ENCODE measurements around the gene MSANTD1.

The MSANTD1 gene

DNA sequence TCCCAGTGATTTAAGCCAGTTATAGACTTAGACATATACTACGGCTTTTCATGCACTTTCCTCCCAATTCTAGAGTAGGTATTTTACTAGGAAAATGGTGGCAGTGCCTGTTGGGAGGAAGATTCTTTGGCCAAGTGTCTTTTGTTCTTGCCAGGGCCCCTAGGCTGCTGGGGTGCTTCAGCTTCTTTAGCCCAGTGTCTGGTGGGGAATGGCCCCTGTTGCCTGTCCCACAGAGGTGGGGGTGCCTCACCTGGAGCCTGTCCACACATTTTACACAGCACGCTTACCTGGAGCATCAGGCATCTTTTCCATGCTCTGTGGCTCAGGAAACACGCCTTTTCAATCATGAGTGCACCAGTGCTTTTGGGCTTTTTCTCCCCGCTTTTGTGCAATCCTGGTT is 33.2 kb upstream of the MSANTD1 start:
- DNase-seq: no peak

DNA sequence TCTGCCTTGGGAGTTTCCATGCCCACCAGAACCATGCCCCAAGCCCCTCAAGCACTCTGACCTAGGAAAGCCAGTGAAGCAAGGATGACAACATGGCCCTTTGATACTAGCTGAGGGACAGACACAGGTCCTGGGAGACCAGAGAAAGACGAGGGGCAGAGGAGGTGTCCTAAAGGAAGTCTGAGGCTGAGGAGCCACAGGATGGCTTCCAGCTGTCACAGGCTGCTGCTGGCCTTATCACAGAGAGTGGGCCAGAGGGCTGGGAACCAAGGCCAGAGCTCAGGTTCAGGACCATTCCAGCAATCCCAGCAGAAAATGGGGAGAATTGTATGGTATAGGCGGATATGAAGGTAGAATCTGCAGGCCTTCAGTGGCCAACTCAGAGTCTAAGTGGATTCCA is 31.7 kb upstream of the MSANTD1 start:
- DNase-seq: no peak

DNA sequence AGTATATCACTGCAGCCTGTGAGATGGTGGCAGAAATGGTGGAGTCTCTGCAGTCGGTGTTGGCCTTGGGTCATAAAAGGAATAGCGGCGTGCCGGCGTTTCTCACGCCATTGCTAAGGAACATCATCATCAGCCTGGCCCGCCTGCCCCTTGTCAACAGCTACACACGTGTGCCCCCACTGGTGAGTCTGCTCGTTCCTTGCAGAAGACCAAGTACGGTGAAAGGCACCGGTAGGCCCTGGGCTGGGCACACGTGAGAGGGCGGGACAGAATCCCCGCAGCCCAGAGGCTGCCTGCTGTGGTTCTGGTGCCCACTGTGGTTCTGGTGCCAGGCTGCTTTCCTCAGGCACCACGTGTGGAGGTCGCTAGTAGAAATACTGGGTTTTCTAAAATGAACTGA is 31.2 kb upstream of the MSANTD1 start:
- DNase-seq: no peak

DNA sequence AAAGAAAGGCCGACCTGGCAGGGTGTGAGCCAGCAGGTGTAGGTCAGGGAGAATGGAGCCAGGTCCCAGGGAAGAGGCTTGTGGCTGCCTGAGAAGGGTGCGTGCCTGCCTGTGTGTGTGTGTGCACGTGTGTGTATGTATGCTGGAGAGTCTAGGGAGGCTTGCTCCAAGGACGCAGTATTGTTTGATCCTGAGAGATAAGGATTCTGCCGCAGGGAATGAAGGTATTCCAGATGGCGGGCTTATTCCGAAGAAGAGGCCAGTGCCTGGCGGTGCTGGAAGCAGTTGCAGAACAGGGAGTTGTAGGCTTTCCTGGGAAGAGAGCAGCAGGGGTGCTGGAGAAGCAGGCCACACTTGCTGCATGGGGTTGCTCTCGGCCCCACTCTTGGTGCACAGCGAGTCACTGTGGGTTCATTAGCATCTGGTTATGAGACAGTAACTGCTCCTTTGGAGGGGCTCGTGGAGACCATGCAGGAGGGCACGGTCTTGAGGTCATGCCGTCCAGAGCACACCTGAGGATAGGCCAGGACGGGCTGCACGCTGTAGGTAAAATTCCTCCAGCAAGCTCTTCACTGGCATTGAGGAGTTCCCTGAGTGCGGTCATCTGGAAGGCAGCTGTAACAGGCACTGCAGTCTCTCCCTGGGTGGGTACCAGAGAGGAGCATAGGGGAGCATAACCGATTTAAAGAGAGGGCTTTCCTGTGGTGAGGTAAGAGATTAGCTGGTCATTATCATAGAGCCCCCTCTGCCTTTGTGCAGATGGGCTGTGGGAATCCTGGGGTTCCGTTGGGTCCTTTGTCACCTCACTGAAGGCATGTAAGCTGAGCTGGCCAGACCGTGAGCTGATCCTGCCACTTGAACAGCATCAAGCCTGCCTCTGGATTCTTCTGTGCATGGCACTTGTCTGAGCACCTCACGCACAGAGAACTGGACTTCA is 29.9 kb upstream of the MSANTD1 start:
- DNase-seq: no peak

DNA sequence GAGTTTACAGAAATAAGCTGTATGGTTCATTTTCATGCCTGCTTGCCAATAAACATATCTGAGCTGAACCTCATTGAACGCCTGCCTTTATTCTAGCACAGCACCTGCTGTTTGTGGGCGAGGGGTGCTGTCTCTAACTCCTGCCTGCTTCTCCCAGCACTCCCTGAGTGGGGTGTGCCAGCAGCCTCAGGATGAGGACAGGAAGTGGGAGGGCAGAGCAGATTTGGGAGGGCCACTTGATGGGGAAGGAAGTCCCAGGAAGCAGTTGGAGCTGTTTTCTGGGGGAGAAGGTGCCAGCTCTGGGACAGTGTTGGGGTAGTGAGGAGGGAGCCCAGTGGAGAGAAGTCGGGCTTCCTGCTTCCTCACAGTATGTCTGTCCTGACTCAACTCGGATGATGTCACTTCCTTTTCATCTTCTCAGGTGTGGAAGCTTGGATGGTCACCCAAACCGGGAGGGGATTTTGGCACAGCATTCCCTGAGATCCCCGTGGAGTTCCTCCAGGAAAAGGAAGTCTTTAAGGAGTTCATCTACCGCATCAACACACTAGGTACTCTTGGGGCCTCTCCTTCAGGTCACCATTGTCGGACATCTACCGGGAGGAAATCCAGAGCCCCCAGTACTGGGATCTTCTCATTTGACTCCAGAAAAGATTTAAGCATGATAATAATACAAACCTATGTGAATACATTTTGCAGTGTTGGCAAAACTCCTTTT is 29.0 kb upstream of the MSANTD1 start:
- DNase-seq: no peak

DNA sequence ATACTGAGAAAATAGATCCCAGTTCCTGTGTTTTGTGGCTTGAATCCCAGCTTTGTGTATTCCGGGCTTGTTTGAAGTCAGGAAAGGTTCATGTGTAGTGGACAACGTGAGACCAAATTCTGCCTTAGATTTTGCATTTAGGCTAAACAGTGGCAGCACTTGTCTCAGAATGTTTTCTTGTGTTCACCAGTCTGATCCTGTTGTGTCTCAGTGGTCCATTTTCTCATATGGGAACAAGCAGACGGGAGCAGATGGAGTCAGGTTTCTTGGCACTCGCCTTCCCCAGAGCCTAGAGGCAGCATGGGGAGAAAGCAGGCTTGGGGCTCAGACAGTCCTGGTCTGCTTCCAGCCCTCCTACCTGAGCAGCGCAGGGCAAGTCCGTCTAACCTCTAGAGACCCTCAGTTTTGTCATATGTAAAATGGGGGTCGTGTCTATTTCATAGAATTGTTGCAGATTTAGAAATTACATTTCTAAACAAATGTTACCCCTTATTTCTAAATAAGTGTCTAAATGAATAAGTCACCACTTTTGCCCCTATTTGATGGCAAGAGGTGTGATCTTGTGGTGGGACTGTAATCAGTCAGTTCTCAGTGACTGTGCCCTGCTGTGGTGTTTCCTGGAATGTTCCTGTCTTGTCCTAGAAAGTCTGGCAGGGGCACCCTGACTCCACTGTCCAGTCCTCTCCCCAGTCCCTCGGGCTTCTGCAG is 28.3 kb upstream of the MSANTD1 start:
- DNase-seq: no peak

DNA sequence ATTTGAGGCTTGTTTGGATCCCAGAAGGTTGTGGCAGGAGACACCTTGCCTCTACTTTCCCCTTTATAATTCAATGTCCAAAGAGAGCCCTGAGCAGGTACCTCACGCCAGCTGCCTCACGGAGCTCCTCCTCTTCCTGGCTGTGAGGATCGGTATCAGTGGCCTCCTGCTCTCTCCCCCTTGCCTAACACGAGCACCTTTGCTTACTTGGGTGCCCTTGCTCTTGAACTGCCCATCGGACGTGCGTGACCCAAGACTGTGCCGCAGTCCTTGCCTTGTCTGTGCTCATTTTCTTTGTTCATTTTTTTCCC is 27.8 kb upstream of the MSANTD1 start:
- no peak for DNase-seq

DNA sequence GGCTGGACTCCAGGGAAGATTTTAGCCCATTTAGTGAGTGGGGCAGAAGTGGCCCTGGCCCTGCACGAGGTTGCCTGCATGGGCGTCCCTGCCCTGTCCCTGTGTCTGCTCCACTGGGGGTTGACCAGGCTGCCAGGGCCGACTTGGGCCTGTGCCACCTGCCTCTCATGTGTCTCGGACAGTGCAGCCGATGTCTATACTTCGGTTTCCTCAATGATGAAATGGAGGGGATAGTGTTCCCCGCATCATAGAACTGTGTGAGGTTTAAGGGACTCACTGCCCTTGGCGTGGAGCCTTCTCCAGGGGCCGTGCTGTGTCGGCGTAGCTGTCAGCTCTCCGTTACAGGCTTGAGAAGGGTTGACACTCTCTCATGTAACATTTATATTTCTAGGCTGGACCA is 27.0 kb upstream of the MSANTD1 start:
- DNase-seq: no peak

DNA sequence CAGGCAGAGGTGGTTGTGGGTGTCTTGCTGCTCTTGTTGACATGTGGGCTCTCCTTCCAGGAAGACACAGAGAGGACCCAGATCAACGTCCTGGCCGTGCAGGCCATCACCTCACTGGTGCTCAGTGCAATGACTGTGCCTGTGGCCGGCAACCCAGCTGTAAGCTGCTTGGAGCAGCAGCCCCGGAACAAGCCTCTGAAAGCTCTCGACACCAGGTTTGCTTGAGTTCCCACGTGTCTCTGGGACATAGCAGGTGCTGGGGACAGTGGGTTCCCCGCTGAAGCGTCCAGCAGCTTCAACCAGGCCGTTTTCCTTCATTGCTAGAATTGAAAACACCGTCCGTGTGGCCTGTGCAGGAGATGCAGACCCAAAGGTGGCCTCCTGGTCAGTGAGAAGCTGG is 25.6 kb upstream of the MSANTD1 start:
- no peak for DNase-seq

DNA sequence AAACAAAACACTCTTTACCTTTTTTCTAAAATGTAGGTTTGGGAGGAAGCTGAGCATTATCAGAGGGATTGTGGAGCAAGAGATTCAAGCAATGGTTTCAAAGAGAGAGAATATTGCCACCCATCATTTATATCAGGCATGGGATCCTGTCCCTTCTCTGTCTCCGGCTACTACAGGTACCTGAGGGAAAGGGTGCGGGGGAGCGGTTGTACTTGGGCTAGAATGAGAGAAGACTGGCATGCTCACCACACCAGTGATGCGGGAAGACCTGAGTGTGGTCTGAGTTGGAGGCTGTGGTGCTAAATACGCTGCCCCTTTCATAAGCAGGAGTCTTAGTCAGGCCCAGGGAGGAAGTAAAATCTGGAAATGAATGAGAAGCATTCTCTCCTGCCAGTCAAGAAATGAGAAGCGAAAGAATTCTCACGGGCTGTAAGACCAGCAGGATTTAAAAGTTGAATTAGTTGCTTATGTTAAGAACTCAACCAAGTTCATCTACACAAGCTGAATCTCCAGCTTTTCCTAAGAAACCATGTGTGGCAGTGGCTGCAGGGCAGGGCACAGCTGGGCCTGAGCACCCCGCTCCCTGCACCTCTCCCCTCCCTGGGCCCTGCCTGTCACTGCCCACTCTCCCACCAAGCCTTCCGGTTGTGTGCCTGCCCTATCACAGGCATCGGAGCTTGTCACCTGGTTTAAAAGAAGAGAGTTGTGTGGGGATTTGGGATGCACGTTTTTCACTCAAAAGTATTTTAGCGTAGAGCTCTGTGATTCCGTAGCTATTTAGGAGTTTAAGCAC is 24.8 kb upstream of the MSANTD1 start:
- no peak for DNase-seq

DNA sequence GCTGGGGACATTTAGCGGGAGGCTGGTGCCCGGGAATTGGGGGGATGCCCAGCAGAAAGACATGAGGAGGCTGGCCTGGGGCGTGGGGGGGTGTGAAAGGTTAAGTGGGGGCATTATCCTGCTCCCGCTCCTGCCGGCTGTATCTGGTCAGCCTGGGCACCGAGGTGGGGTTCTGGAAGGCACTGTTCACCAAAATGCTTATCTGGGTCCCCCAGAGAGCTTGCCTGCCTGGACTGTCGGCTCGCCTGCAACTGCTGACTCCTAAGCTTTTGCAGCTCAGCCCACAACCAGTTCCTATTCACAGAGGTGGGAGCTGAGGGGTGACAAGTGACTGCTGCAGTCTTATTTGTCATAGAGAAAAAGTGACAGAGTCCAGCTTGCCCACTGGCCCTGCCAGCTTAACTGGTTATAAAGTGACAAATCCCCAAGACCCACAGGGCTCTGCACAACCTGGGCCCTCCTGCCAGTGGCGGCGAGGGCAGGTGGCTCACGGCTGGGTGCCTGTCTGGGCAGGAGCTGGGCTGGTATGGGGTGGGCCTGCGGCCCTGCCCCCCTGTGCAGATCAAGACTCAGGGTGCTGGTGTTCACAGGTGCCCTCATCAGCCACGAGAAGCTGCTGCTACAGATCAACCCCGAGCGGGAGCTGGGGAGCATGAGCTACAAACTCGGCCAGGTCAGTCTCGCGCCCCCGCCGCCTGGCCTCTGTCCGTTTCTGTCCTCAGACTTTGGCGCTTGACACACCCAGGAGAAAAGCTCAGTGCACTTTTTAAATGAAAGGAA is 23.7 kb upstream of the MSANTD1 start:
- DNase-seq: no peak

DNA sequence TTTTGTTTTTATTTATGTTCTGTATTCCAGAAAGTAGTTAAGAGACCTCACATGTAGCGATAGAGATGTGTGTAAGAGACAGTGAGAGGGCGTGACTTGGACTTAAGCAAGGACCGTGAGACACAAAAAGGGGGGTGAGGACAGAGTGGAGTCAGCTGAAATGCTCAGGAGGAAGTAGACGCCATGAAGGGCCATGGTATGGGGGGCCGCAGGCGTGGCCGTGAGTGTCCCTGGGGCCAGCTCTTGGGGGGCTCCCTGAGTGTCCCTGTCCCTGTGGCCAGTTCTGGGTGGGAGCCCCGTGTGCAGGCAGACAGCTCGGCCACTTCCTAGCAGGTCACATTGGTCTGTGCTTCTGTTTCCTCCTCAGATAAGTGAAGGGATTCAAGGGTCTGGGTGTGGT is 23.0 kb upstream of the MSANTD1 start:
- DNase-seq: no peak

DNA sequence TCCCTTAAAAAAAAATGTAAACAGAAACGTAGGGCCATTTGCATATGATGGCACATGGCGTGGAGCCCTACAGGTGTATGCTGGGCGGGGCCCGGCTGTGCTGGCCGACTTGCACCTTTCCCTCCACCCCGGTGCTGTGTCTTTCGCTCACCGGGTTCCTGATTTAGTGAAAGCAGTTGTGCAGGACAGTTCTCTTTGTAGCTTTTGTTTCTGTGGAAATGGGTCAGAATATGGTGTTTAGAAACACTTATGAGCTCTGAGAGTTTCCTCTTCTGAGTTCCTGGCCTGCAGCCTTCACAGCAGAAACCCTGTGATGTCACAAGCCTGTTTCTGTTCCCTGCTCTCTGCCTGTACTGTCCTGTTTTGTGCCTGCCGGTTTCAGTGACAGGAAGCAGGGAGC is 22.5 kb upstream of the MSANTD1 start:
- DNase-seq: peak in 10 of 58 donors; percentile 12 to 56 (median 34)

DNA sequence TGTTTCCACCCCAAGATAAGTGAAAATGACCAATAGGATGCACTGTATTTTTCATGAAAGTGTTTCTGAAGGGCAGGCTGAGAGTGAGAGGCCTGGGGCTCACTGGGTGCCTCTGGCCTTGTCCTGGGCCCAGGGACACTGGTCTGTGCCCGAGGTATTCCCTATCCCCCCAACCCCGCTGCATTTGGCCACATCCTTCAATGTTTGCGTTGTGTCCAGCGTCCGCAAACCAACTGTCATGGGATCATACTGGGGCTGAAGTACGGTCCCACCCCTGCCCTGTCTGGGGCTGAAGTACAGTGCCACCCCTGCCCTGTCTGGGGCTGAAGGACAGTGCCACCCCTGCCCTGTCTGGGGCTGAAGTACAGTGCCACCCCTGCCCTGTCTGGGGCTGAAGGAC is 22.0 kb upstream of the MSANTD1 start:
- DNase-seq: no peak

DNA sequence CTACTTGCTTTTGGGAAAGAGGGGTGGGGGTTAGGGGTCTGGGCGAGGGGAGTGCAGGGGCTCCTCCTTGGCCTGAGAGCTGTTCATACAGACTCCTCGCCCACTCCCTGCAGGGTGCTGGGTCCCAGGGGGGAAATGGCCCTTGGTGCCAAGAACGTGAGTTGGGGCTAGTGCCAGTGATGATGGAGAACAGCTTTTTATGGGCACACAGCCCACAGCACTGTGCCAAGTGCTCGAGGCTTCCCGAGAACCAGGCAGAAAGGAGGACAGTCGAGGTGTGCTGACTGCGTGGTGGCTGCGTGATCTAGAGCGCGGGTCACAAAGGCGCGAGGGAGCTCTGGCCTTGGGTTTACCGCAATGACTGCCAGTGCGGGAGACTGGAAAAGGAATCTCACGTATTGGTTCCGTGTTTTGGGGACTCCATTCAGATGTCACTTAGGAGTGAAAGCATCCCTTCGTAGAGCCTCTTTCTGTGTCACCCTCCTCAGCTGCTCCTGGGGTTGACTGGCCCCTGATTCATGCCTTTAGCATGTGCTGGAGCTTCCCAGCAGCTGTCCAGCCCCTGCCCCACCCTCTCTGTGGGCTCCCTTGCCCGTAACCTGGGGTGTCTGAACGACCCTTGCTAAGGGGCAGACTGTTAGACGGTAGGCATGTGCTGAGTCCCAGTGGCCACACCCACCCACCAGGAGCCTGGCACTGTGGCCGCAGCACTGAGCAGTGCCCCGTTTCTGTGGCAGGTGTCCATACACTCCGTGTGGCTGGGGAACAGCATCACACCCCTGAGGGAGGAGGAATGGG is 20.9 kb upstream of the MSANTD1 start:
- DNase-seq: no peak

DNA sequence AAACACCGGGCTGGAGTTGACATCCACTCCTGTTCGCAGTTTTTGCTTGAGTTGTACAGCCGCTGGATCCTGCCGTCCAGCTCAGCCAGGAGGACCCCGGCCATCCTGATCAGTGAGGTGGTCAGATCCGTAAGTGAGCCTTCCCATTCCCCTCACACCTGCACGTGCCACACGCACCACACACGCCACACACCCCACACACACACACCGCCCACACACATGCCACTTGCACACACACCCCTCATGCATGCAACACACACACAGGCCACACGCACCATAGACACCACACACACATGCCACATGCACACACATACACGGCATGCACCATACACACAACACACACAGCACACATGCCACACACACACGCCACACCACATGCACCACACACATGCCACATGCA is 20.1 kb upstream of the MSANTD1 start:
- no peak for DNase-seq

DNA sequence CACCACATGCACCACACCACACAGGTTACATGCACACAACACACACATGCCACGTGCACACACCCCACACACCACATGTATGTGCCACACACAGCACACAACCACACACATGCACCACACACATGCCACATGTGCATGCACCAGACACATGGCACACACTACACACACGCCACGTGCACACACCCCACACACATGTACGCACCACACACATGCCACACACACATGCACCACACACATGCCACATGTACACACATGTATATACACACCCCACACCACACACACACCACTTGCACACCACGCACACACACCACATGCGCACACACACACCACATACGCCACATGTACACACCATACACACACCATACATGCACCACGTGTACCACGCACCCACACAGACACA is 19.6 kb upstream of the MSANTD1 start:
- no peak for DNase-seq

DNA sequence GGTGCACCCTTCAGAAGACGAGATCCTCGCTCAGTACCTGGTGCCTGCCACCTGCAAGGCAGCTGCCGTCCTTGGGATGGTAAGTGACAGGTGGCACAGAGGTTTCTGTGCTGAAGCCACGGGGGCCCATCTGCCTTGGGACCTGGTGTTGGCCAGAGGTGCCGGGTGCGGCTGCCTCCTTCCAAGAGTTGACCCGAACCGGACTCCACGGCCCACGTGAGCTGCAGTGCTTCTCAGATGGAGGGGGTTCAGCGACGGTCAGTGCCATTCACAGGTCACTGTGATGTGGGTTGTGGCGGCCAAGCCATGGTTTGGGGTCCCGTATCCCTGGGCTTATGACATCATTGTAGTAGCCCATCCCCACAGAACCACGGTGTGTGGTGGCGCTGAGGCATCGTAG is 19.0 kb upstream of the MSANTD1 start:
- no peak for DNase-seq

DNA sequence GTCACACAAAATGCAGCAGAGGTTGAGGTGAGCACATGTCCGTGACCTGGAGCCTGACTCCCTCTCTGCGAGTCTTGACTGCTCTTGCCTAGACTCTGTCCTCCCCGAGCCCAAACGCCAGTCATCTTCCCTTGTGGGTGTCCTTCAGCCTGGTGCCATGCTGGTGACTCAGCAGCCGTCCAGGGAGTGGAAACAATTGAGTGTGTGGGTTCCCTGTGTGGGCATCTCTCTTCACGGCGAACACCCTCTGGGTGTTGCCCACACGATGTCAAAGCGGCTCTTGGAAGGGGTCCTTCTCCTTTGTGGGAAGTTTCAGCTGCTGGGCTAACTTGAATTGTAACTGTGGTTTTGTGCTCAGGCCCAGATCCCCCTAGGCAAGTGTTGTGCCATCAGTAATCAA is 17.5 kb upstream of the MSANTD1 start:
- peak in 2 of 58 donors; percentile 27 to 58 for DNase-seq

DNA sequence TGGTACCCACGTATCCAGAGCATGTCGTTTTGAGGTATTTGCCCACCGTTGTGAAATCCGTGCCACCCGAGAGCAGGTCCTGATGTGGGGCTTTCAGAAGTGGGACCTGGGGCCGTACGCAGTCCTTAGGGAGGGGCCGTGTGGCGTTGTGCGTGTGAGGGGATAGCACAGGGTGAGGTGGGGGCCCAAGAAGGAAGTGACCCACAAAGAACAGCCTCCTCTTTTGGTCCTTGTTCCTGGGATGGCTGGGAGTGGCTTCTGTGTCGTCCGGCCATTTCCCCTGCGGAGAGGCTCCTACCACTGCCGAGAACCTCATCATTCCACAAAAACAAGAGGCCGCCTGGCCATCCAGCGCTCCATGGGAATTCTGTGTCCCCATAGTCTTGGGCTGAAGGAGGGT is 17.0 kb upstream of the MSANTD1 start:
- DNase-seq: no peak

Measured in anterior cingulate cortex (tissue), 58 donors.